Tibial nerve (tissue), 4 donors: Measurements from ENCODE around the gene KRT5. TPM values are rescaled to one million over a fixed set of nuclear protein-coding genes. Genes with fewer than 3 reads are reported as not detected.

ENCODE experiments used
- DNase-seq, 2 donors: peaks; one replicate each; pipeline ENCODE4 v3.0.0-alpha.2; 2019; ENCODE audit warnings: low spot score in 2 of 2
- H3K27ac ChIP-seq, 4 donors: fragments of 200-600 bp; sonication (generic) in 3 of 4; one replicate each; pipeline ENCODE4 v1.5.1; 2017 to 2019; ENCODE audit warnings: mild to moderate bottlenecking in 1 of 4
- H3K27me3 ChIP-seq, 2 donors: fragments of 200-600 bp; sonication (generic) in 1 of 2; one replicate each; pipeline versions ENCODE4 v1.5.1 to v1.6.0; 2017 to 2019
- H3K36me3 ChIP-seq, 3 donors: fragments of 200-600 bp; sonication (generic); one replicate each; pipeline ENCODE4 v1.5.1; 2018 to 2019
- H3K4me1 ChIP-seq, 4 donors: fragments of 200-600 bp; sonication (generic) in 3 of 4; one replicate each; pipeline ENCODE4 v1.5.1; 2017 to 2019
- H3K4me3 ChIP-seq, 4 donors: fragments of 200-600 bp; sonication (generic) in 3 of 4; one replicate each; pipeline ENCODE4 v1.5.1; 2017 to 2019; ENCODE audit warnings: mild to moderate bottlenecking in 1 of 4, moderate library complexity in 1 of 4
- H3K9me3 ChIP-seq, 4 donors: fragments of 200-600 bp; sonication (generic) in 3 of 4; one replicate each; pipeline ENCODE4 v1.5.1; 2017 to 2019
- CTCF ChIP-seq, 5 experiments: fragments of 200-600 bp in 3 of 5; fragments of 450-650 bp in 2 of 5; sonication (generic) in 3 of 5; IDR thresholded peaks; one replicate each; pipeline ENCODE4 v1.5.1; 2016 to 2019; ENCODE audit warnings: antibody characterized with exemption in 5 of 5, mild to moderate bottlenecking in 3 of 5, moderate library complexity in 2 of 5
- EP300 ChIP-seq, 2 donors: sonication (generic); formaldehyde crosslinking; IDR thresholded peaks; one replicate each; pipeline ENCODE4 v1.6.1; 2017; ENCODE audit warnings: antibody characterized with exemption in 2 of 2, mild to moderate bottlenecking in 1 of 2
- POLR2A ChIP-seq, 2 donors: fragments of 450-650 bp; IDR thresholded peaks; one replicate each; pipeline ENCODE4 v1.6.1; 2017; ENCODE audit warnings: antibody characterized with exemption in 2 of 2, mild to moderate bottlenecking in 2 of 2, moderate library complexity in 2 of 2
- WGBS, 2 donors: methylation state at CpG; one replicate each; pipeline ENCODE4 v1.1.5; 2018; 5-methylcytosine and 5-hydroxymethylcytosine counted together
- total RNA-seq, 4 donors: library from RNA; depleted of rRNA; stranded (reverse); fragments of >200 nt; gene quantifications; one replicate each; pipeline ENCODE4 v1.1.0, GENCODE V29; 2016

KRT5 gene
- total RNA-seq, 4 donors from 2014 or later, result 0.22 to 2.7 TPM; not detected in 2

GRCh38 chr12:52529417-52529816 lies 9.2 kb upstream of the KRT5 start:
- Histone ChIP-seq H3K4me3 (no peak overlapping the region), H3K27me3 (no peaks in the 10 kb centered on the region), H3K9me3 (no peaks in the 10 kb centered on the region), H3K27ac (no peak overlapping the region), H3K36me3 (no peaks in the 10 kb centered on the region), H3K4me1 (no peaks in the 10 kb centered on the region)
- DNase-seq, result no peak
- TF ChIP-seq POLR2A (IDR thresholded peaks at IDR 0.05) (no peak), EP300 (IDR thresholded peaks at IDR 0.05) (no peak), CTCF (IDR thresholded peaks at IDR 0.05) (no peak)
- WGBS, 2 donors, result 93 to 94% methylated on average over 2 of the region's 2 CpGs

GRCh38 chr12:52528641-52529143 lies 8.5 kb upstream of the KRT5 start:
- DNase-seq, result no peak
- H3K4me3 ChIP-seq, result no peak overlapping the region
- no peaks in the 10 kb centered on the region for H3K36me3 ChIP-seq
- no peaks in the 10 kb centered on the region for H3K9me3 ChIP-seq
- TF ChIP-seq CTCF (IDR thresholded peaks at IDR 0.05), result no peak
- no peak for TF ChIP-seq EP300 (IDR thresholded peaks at IDR 0.05)
- TF ChIP-seq POLR2A (IDR thresholded peaks at IDR 0.05), result no peak
- H3K27ac ChIP-seq, result no peak overlapping the region
- no peaks in the 10 kb centered on the region for H3K27me3 ChIP-seq
- 73 to 77% methylated on average over 5 to 6 of the region's 8 CpGs for WGBS, 2 donors
- no peaks in the 10 kb centered on the region for H3K4me1 ChIP-seq

GRCh38 chr12:52527121-52527800 lies 7.1 kb upstream of the KRT5 start:
- Histone ChIP-seq H3K27ac (no peak overlapping the region), H3K4me1 (no peaks in the 10 kb centered on the region), H3K36me3 (no peaks in the 10 kb centered on the region), H3K4me3 (no peak overlapping the region), H3K9me3 (no peaks in the 10 kb centered on the region), H3K27me3 (no peaks in the 10 kb centered on the region)
- WGBS, 2 donors, result 52 to 79% methylated on average over 4 of the region's 4 CpGs
- no peak for DNase-seq
- TF ChIP-seq EP300 (IDR thresholded peaks at IDR 0.05) (no peak), POLR2A (IDR thresholded peaks at IDR 0.05) (no peak), CTCF (IDR thresholded peaks at IDR 0.05) (no peak)

GRCh38 chr12:52526511-52526951 lies 6.3 kb upstream of the KRT5 start:
- TF ChIP-seq CTCF (IDR thresholded peaks at IDR 0.05), result no peak
- TF ChIP-seq POLR2A (IDR thresholded peaks at IDR 0.05), result no peak
- TF ChIP-seq EP300 (IDR thresholded peaks at IDR 0.05), result no peak
- Histone ChIP-seq H3K4me1 (peaks cover 0 to 3% (median 0%) of the 10 kb centered on the region in 4 donors), H3K27ac (no peak overlapping the region), H3K4me3 (no peak overlapping the region), H3K27me3 (no peaks in the 10 kb centered on the region), H3K36me3 (no peaks in the 10 kb centered on the region), H3K9me3 (no peaks in the 10 kb centered on the region)
- DNase-seq, result no peak
- 78 to 83% methylated on average over 8 of the region's 8 CpGs for WGBS, 2 donors

GRCh38 chr12:52525661-52526499 lies 5.7 kb upstream of the KRT5 start:
- Histone ChIP-seq H3K4me1 (peaks cover 0 to 5% (median 0%) of the 10 kb centered on the region in 4 donors), H3K27ac (no peak overlapping the region), H3K27me3 (no peaks in the 10 kb centered on the region), H3K9me3 (no peaks in the 10 kb centered on the region), H3K36me3 (no peaks in the 10 kb centered on the region), H3K4me3 (no peak overlapping the region)
- 82 to 84% methylated on average over 12 to 13 of the region's 13 CpGs for WGBS, 2 donors
- TF ChIP-seq EP300 (IDR thresholded peaks at IDR 0.05) (no peak), POLR2A (IDR thresholded peaks at IDR 0.05) (no peak), CTCF (IDR thresholded peaks at IDR 0.05) (no peak)
- DNase-seq, result no peak
